Measurements from ENCODE around the gene RANBP3. TPM values are rescaled to one million over a fixed set of nuclear protein-coding genes. Genes with fewer than 3 reads are reported as not detected.

Gene RANBP3
- polyA plus RNA-seq, 1 donor: 72.2 TPM

DNA sequence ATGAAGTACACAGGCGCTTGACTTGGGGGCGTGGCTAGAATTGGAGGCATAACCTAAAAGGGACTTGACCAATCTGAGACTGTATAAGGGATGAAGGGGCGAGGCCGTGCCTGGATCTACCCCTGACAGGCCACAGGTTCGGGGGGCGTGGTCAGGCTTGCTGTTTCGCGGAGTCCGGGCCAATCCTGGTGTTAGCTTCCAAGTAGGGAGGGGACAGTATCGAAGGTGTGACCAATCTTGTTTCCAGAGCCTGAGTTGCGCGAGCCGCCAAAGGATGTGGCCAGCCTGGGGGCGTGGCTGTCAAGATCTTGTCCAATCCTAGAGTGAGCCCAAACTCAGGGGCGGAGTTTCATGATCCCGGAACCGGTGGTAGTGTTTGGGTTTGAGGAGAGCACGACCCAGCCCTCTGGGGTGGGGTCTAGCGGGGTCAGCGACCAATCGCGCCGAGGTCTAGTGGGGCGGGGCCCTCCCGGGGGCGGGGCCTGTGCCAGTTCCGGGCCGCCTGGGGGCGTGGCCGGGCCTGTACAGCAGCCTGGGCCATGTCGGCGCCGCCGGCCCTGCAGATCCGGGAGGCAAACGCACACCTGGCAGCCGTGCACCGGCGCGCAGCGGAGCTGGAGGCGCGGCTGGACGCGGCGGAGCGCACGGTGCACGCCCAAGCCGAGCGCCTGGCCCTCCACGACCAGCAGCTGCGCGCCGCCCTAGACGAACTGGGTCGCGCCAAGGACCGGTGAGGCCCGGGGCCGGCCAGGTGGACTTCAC is 73.4 kb downstream of the RANBP3 start, which contains the start of gene VMAC:
VMAC (plus strand) TSS at position 521 of the 762 bp plus-strand sequence; CDS start at position 540, 19 bp downstream.
- peak; percentile 100 for DNase-seq

DNA sequence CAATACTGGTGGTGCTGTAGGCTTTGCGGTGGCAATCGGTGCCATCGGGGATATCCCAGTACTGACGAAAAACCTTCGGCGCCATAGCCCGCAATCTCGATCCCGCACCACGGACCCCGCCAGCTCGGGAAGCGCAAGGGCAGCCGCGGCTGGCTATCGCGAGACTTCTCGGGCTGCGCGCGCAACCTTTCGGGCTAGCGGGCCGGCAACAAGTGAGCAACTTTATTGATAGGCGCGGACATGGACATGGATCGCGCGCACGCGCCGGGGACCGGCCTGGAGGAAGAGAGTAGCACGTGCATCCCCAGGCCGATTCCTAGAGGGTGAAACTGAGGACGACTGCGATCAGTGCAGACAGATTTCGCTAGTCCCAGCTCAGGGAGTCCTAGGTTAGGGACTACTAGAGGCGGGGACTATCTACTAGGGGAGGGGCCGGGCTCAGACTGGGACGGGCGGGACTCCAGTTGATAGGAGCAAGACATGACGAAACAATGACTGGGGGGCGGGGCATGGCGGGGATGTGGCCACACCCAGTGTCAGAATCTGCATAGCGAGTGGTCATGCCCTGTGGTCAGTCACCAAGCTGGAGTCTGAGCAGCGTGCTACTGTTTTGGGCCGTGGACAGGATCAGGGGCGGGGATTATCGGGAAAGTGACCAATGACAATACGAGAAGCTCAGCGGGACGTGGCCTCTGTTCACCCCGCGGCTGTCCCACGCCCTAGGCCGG is 74.2 kb downstream of the RANBP3 start, which contains the start of gene NDUFA11:
NDUFA11 (minus strand) TSS at position 167 of the 728 bp plus-strand sequence; CDS start at position 85, 82 bp downstream.
- DNase-seq: peak; percentile 97

DNA sequence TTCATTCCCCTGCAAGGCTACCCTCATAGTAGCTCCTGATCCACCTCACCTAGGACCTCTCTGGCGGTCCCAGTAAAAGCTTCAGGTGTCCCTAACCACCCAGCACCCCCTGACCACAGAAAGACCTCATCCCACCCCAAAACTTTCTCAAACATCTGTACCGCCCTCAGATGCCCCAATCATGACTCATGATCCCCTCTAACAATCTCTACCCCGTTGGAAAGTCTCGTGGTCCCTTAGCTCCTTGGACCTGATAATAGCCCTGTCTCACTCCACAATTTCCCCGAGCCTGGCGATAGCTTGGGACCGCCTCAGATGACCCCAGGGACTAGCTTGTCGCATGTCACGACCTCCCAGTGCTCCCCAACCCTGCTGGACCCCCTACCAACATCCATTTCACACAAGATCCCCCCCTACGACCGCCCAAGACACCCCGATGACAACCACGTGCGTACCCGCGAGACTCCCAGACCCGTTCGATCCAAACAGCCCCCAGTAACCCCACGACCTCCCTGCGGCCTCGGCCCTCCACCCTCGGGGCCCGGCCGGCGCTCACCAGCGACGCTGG is 74.8 kb downstream of the RANBP3 start:
- DNase-seq: no peak

DNA sequence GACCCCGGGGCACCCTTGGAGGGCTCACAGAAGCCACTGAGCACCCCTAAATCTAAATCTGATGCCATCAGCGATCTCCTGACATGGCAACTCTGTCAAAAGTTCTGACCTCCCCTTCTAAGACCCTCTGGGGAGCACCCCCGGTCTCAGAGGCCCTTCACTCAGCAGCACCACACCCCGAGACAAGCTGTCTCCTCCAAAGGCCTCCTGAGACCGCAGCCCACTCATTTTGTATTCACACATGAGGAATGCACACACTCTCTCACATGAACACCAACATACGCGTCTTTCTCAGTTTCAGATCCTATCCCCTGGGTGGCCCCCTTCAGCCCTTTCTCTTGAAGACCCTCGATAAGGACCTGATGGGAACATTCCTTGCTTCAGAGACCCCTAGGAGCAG is 77.0 kb downstream of the RANBP3 start:
- DNase-seq: no peak

DNA sequence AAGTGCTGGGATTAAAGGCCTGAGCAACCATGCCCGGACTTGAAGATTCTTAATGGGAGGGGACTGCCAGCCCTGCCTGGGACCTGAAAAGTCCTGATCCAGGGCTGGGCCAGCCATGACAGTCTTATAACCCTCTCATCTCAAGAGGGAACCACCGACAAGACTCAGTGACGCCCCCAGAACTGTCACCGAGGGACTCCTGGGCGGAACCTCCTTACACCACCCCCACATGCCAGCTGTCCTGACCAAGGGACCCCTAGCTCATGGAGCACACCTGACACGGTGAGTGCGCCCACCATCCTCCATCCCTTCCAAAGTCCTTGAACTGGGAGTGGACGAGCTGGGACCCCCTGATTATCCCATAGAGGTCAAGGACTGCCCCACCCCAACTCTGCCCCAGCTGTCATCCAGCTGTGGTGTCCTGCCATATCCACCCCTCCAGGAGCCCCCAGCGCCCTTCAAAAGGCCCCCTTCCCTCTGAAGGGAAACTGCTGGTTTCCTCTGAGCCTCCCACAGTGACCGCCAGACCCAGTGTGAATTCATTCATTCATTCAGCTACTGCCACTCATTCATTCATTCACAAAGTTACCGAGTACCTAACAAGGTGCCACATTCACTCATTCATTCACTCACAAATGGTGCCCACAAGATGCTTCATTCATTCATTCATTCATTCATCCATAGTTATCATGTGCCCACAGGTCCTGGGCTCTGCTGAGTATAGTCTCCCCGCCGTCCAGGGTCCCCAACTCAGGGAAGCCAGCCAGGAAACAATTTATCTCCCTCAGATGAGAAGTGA is 78.0 kb downstream of the RANBP3 start:
- no peak for DNase-seq

DNA sequence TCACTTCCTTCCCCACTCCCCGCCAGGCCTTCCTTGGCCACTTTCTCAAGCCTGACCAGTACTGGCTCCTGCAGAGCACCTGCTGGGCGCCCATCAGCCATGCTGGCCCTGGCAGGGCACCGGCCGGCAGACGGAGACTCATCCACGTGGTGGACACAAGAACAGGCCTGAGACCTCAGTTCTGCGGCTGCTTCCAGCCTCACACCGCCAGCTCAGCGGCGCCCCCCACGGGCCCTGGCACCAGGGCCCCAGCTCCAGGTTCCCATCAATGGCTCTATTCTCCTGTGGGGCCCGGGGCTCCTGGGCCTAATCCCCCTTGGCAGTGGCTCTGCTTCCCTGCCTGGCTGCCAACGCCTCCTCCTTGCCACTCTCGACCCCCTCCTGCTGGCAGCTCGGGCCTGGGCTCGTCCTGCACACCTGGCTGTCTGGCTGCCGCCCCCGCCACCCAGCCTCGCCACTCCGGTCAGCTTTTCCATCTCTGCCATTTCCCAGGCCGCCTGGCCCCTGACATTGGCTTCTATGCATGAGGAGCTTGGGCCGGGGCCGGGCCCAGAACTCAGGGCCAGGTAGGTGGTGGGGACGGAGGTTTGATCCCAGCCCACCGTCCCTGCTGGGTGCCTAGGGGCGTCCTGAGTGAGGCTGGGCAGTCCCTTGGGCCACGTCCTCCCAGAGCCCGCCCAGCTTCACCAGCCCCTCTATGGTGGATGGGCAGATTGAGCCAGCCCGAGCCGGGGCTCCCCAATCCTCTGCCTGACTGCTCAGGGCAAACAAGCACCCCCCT is 80.6 kb downstream of the RANBP3 start:
- no peak for DNase-seq

DNA sequence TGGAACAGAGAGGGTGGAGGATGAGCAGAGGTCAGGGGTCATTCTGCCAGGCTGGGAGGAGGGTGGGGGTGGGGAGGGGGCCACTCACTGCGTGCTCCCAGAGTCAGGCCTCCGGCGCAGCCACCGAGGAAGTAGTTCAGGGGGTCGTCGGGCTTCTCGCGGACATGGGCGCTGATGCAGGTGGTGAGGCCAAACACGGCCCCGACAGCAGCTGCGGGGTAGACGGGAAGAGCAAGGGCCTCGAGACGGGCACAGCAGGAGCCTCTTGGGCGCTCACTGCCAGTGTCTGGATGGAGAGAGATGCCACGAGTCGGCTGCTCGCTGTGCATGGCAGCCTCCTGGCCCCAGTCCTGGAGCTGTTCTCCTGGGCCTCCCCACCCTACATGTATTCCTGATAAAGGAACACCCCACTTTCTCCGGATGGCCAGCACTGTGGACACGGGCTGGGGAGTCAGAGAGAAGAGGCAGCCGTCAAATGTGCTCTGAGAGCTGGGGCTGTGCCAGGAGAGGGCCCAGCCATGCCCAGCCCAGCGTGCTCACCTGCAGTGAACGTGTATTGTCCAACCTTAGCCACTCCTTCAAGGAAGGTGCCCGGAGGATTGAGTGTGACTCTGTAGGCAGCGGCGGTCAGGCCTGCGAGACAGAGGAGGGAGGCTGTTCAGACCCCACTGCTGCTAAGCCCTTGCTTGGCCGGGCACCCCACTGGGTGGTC is 81.4 kb downstream of the RANBP3 start:
- no peak for DNase-seq

DNA sequence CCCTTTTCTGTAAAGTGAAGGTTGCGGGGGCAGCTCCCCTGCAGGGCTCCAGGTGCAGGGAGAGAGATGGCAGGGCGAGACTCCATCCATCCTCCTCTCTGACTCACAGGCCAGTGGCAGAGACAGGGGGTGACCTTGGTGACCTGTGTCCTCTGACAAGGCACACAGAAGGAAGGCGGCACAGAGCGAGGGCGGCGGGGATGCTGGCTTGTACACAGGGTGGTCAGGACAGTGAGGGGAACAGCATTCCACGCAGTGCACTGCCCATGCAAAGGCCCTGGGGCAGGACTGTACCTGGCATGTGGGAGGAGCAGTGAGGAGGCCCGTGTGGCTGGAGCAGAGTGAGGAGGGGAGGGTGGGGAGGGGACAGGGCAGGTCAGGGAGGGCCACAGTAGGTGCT is 82.0 kb downstream of the RANBP3 start:
- DNase-seq: no peak

DNA sequence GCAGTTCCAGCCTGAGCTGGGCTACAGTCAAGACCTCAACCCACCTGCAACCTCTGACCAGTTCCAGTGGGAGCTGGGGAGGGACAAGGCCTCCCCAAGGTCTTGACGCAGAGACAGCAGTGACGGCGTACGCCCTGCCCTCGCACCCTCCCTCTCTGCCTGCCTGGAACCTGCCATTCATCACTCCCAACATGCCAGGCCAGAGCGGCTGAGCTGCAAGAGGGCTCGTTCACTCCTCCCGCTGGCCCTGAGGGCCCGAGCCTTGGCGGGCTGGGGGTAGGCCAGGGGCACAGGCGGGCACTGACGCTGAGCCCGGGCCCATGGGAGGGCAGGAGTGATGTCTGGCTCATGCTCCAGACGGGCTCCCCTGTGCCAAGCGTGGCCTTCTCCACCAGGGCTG is 82.5 kb downstream of the RANBP3 start:
- no peak for DNase-seq

DNA sequence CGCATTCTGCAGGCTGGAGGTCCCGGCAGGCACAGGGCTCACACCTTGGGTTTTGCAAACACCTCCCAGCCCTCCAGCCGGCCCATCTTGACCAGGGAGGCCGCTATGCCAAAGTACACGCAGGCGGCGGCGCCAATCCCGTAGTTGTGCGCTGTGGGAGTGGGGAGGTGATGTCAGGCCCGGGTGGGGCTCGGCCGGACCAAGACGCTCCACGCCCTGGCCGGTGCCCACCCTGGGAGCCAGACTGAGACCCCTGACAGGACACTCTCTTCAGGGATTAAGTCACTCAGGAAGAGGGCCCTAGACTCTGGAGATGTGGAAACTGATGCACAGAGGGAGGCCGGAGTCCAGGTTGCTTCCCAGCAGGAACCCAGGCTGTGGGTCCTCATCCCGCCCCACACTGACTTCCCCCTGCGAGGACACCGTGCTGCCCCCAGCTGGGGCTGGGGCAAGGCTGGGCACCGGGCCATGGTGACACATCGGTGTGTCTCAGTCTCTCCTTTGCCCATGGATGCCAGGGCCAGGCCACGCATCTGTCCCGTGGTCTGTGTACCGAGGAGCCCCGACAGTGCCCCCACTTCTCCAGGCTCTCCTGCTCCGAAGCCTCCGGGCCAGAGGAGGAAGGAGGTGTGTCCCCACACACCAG is 83.1 kb downstream of the RANBP3 start:
- no peak for DNase-seq

DNA sequence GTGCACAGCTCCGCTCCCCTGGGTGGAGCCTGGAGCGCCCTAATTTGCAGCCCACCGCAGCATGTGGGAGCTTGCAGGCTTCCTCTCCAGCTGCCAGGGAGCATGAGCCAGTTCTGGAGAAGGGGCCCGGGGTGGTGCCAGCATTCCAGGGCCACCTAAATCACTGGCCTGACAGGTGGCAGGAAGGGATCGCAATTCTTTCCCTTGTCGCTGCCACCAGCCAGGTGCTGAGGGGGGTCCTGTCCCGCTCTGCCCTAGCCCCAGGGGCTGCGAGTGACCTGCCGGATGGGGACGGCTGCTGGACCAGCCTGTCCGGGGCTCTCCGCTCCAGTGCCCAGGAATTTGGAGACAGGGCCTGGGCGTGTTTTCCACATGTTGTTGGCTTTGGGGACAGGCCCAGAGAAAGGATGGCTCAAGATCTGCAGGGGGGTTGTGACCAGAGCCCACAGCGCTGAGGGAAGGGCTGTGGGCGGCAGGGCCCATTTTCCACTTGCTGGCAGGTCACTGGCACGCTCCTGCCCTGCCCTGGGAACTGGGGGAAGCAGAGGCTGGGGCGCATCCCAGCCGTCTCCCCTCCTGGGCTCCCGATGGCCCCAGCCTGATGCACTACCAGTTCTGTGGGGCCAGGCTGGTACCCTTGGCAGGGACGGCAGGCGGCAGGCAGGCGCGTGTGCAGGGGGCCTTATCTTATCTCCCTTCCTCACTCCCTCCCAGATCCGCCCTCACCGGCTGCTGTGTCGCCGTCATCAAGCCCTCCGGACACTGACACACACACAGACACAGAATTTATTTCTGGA is 83.8 kb downstream of the RANBP3 start:
- no peak for DNase-seq

DNA sequence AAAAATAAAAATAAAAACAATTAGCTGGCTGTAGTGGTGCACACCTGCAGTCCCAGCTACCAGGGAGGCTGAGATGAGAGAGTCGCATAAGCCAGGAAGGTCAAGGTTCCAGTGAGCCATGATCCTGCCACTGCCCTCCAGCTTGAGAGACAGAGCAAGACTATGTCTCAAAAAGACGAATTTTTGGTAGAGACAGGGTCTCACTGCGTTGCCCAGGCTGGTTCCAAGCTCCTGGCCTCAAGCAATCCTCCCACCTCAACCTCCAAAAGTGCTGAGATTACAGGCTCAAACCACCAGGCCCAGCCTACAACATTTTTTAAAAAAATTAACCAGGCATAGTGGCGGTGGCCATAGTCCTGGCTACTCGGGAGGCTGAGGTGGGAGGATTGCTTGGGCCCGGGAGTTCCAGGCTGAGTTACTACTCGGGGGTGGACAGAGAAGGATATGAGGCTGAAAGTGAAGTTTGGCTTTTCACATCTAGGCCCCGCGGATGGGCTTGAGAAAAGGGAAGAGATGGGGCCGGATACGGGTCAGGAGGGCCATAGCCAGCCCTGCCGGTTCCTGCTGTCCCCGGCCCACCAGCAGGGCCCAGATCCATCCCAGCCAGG is 84.5 kb downstream of the RANBP3 start:
- no peak for DNase-seq

DNA sequence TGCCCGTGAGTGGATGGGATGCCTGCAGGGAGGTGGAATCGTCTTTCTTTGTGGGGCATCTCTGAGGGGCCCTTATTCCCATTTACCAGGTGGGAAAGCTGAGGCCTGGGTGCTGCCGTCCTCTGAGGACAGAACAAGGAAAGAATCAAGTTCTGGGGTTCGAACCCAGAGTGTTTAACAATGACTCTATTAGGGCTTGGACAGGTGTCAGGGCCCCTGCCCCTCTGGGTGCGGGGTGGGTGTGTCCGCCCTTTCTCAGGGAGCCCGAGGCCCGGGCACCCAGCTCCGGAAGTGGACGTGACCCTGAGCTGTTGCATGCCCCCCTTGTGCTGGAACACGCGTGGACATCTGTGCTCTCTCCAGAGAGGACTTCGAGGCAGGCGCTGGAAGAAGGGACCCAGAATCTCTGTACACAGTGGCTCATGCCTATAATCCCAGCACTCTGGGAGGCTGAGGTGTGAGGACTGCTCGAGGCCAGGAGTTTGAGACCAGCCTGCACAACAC is 85.1 kb downstream of the RANBP3 start:
- no peak for DNase-seq

DNA sequence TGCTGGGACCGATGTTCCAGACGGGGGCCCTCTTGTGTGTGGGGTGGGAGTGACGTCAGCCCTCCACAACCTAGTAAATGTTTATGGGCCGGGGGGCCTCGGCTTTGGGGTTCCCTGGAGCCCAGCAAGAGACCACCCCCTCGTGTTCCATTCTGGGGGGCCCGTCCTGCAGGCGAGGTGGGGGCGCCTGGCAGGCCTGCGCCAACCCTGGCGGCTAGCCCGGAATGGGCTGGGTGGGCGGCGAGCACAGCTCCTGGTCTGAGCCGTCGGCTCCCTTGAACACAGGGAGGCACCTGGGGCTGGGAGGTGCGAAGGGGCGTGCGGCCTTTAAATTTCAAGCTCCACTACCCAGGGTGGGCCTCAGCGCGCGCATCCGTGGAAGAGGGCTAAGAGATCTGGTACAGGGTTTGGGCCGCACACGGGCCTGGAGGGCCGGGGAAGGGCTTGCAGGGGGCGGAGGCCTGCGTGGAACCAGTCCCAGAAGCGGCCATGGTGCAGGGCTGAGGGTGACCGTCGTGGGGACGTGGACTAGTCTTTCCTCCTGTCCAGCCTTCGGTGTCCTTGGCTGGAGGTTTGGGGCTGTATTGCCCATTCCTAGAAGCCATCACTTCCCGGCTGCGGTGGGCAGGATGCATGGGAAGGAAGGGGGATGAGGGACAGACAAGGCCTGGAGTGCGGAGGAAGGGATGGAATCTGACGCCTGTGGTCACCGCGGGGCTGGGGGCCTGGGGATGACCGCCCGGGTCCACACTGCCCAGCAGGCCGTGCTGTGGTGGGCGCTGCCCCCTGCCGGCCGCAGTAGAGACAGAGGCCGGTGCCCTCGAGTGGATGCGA is 85.8 kb downstream of the RANBP3 start:
- no peak for DNase-seq

DNA sequence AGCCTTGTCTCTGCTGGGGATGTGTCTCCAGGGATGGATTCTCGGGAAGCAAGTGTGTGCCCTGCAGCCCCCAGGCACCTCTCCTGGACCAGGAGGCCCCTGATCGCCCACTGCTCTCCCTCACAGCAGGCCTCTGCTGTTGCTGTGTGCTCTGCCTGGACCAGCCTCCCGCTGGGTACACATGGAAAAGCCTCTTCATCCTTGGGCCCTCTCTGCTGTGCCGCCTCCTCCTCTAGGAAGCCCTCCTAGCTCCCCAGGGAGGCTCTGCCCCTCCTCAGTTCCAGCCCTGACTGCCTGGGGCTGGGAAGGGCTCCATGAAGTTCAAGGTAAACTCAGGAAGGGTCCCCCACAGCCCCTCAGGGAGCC is 86.4 kb downstream of the RANBP3 start:
- DNase-seq: no peak

DNA sequence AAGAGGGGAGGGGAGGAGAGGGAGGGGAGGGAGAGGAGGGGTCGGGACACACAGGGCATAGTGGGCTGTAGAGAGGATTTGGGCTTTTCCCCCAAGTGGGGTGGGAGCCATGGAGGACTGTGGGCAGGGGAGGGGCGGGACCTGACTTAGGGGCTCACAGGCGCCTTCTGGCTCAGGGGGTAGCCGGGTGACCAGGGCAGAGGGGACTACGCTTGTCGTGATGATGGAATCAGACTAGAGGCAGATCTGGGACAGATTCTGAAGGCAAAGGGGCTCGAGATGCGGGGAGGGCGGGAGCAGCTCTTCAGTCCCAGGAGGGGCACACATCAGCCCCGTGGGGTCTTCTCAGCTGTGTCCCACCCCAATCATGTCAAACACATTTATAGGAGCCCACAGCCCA is 87.8 kb downstream of the RANBP3 start:
- no peak for DNase-seq

DNA sequence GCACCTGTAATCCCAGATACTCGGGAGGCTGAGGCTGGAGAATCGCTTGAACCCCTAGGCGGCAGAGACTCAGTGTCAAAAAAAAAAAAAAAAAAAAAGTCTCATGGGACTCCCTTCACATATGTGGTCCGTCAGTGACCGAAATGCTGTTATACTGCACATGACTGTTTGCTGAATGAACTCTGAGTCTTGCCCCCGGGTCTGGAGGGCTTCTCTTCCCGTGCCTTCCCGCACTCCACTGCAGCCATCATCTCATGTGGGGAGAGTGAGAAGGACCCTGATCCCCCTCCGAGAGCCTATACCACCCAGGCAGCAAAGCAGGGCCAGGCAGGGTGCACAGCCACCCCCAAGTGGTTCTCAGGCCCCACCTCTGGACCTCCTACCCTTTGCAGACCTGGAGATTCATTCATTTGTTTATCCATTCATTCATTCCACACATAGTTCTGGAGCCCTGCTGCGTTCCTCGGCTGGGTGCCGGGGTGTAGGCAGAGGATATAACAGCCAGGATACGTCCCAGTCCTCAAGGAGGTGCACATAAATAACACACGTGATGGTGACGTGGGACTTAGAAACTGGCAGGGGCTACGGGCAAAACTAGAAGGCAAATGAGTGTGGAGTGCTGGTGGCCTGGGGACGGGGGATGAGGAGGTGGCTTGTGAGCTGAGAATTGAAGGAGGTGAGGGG is 88.5 kb downstream of the RANBP3 start:
- DNase-seq: no peak
